GM21786 (cell line): ENCODE results near the gene PKHD1.
A peak's percentile ranks its signal among the peaks of the same experiment; 100 is the strongest.

Source experiments
- ATAC-seq: cut with Tn5 transposase; IDR thresholded peaks from one replicate; pipeline ENCODE4 v1.9.1; 2021; ENCODE audit not compliant: unreplicated experiment

Gene PKHD1

GRCh38 chr6:51570168-51570921 lies 517.1 kb downstream of the PKHD1 start:
- no peak for ATAC-seq

- peak; percentile 47 for ATAC-seq
Measured at GRCh38 chr6:51569594-51569993, 517.8 kb downstream of the PKHD1 start.

GRCh38 chr6:51568771-51569170 lies 518.6 kb downstream of the PKHD1 start:
- ATAC-seq = no peak

GRCh38 chr6:51565472-51565871 lies 521.9 kb downstream of the PKHD1 start:
- ATAC-seq = no peak
